Chondrocyte (in vitro differentiated cells): ENCODE measurements around the gene GTPBP10. TPM values are rescaled to one million over a fixed set of nuclear protein-coding genes. Genes with fewer than 3 reads are reported as not detected.
"Not testable (repeated sequence)": the region's sequence is repeated elsewhere in the genome, so short reads cannot be mapped to it uniquely, and the experiment has no call there.

Experiments used
- DNase-seq: peaks from one replicate; pipeline ENCODE4 v3.0.0; 2021; ENCODE audit warnings: mixed read lengths, low spot score
- H3K27ac Mint-ChIP-seq: one replicate; pipeline ENCODE4 v1.8.0; 2021; ENCODE audit warnings: mild to moderate bottlenecking, moderate library complexity, mixed read lengths; ENCODE audit not compliant: unreplicated experiment
- H3K27me3 Mint-ChIP-seq: 2 replicates; pipeline ENCODE4 v1.8.0; 2021; ENCODE audit warnings: low read depth, mixed read lengths
- H3K36me3 Mint-ChIP-seq: 2 replicates; pipeline ENCODE4 v1.8.0; 2021; ENCODE audit warnings: low read depth, mixed read lengths
- H3K4me1 Mint-ChIP-seq: 2 replicates; pipeline ENCODE4 v1.8.0; 2021; ENCODE audit warnings: low read depth, mild to moderate bottlenecking, mixed read lengths
- H3K4me3 Mint-ChIP-seq: one replicate; pipeline ENCODE4 v1.8.0; 2021; ENCODE audit warnings: mild to moderate bottlenecking, moderate library complexity, mixed read lengths; ENCODE audit not compliant: unreplicated experiment
- H3K9me3 Mint-ChIP-seq: 2 replicates; pipeline ENCODE4 v1.8.0; 2021; ENCODE audit warnings: low read depth, mixed read lengths
- total RNA-seq: library from RNA; stranded (reverse); gene quantifications from 3 replicates; pipeline ENCODE4 v1.2.1, GENCODE V29; 2021
- TF ChIP-seq, protein P1 (sequence below): fragments of 200-600 bp; sonication (generic); IDR thresholded peaks from 2 replicates; pipeline ENCODE4 v1.5.0; 2021; ENCODE audit warnings: antibody characterized with exemption, mild to moderate bottlenecking, moderate library complexity

GTPBP10 gene
- total RNA-seq, 1 donor from 2014 or later: 14.9 TPM

- TF ChIP-seq, protein P1, sequence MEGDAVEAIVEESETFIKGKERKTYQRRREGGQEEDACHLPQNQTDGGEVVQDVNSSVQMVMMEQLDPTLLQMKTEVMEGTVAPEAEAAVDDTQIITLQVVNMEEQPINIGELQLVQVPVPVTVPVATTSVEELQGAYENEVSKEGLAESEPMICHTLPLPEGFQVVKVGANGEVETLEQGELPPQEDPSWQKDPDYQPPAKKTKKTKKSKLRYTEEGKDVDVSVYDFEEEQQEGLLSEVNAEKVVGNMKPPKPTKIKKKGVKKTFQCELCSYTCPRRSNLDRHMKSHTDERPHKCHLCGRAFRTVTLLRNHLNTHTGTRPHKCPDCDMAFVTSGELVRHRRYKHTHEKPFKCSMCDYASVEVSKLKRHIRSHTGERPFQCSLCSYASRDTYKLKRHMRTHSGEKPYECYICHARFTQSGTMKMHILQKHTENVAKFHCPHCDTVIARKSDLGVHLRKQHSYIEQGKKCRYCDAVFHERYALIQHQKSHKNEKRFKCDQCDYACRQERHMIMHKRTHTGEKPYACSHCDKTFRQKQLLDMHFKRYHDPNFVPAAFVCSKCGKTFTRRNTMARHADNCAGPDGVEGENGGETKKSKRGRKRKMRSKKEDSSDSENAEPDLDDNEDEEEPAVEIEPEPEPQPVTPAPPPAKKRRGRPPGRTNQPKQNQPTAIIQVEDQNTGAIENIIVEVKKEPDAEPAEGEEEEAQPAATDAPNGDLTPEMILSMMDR: no peak
- H3K9me3 Mint-ChIP-seq: no peaks in the 10 kb centered on the region
- DNase-seq: no peak
- peaks cover 10% of the 10 kb centered on the region for H3K4me1 Mint-ChIP-seq
- no peak overlapping the region for H3K27ac Mint-ChIP-seq
- no peaks in the 10 kb centered on the region for H3K36me3 Mint-ChIP-seq
- H3K27me3 Mint-ChIP-seq: peaks cover 56% of the 10 kb centered on the region
- H3K4me3 Mint-ChIP-seq: no peak overlapping the region
Observed at GRCh38 chr7:90322837-90323236, 23.7 kb upstream of the GTPBP10 start.

DNA sequence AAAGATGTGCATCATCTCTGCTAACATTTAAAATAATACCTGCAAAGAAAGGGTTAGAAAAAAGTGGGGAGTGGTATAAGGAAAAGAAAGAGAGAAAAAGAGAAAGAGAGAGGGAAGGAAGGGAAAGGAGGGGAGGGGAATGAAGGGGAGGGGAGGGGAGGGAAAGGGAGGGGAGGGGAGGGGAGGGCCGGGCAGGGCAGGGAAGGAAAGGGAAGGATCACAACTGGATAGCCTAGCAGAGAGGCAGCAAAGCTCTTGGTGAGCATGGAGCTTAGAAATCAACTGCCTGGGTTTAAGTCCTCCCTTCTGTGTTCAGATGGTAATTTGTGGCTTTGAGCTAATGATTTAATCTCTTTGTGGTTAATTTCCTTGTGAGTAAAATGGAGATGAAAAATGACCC, 20.0 kb upstream of the GTPBP10 start:
- TF ChIP-seq, protein P1: no peak
- H3K27ac Mint-ChIP-seq: no peak overlapping the region
- peaks cover 35% of the 10 kb centered on the region for H3K27me3 Mint-ChIP-seq

GRCh38 chr7:90334193-90334843, 12.2 kb upstream of the GTPBP10 start:
- Mint-ChIP-seq H3K4me3 (no peak overlapping the region), H3K27me3 (peaks cover 23% of the 10 kb centered on the region), H3K27ac (no peak overlapping the region), H3K36me3 (no peaks in the 10 kb centered on the region), H3K9me3 (no peaks in the 10 kb centered on the region), H3K4me1 (no peaks in the 10 kb centered on the region)
- TF ChIP-seq, protein P1: no peak
- peak; percentile 91 for DNase-seq

More for the DNA sequence above, 20.0 kb upstream of the GTPBP10 start:
- H3K4me3 Mint-ChIP-seq: no peak overlapping the region
- H3K9me3 Mint-ChIP-seq: no peaks in the 10 kb centered on the region
- DNase-seq: no peak
- H3K36me3 Mint-ChIP-seq: no peaks in the 10 kb centered on the region
- H3K4me1 Mint-ChIP-seq: peaks cover 2% of the 10 kb centered on the region

GRCh38 chr7:90334926-90335325, 11.6 kb upstream of the GTPBP10 start:
- H3K9me3 Mint-ChIP-seq, H3K27ac Mint-ChIP-seq, H3K36me3 Mint-ChIP-seq, H3K4me1 Mint-ChIP-seq, H3K4me3 Mint-ChIP-seq, DNase-seq: not testable (repeated sequence)
- H3K27me3 Mint-ChIP-seq: peaks cover 23% of the 10 kb centered on the region

- no peak overlapping the region for H3K4me3 Mint-ChIP-seq
- TF ChIP-seq, protein P1: no peak
- no peaks in the 10 kb centered on the region for H3K36me3 Mint-ChIP-seq
- H3K27ac Mint-ChIP-seq: no peak overlapping the region
- no peak for DNase-seq
- peaks cover 11% of the 10 kb centered on the region for H3K27me3 Mint-ChIP-seq
- no peaks in the 10 kb centered on the region for H3K4me1 Mint-ChIP-seq
- no peaks in the 10 kb centered on the region for H3K9me3 Mint-ChIP-seq
Observed at GRCh38 chr7:90337106-90337505, 9.4 kb upstream of the GTPBP10 start.

DNA sequence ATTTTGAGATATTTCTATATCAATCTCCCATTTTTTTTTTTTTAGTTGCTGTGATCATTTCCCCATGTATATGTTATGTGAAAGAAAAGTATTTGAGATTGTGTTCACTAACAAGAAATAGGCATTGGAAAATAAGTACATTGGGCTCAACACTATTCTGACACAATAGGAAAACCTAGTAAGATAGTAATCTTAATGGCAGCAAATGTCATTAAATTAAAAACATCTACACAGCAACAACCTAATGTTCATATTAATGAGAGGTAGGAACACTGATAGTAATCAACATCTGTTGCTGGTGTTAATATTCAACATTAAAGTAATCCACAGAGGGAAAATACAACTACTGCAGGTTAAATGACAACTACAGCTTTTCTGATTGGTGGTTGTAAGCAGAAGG, 1.5 kb upstream of the GTPBP10 start:
- H3K4me1 Mint-ChIP-seq: peaks cover 20% of the 10 kb centered on the region

More for the DNA sequence above, 1.5 kb upstream of the GTPBP10 start:
- Mint-ChIP-seq H3K36me3 (no peaks in the 10 kb centered on the region), H3K27ac (no peak overlapping the region), H3K4me3 (peak overlapping the region; percentile 91), H3K27me3 (no peaks in the 10 kb centered on the region), H3K9me3 (no peaks in the 10 kb centered on the region)
- TF ChIP-seq, protein P1: no peak
- DNase-seq: no peak
